HG03439 (cell line): ENCODE measurements around the gene CEP57.

ENCODE experiments used
- ATAC-seq: cut with Tn5 transposase; IDR thresholded peaks from one replicate; pipeline ENCODE4 v1.9.1; 2021; ENCODE audit warnings: mild to moderate bottlenecking, moderate library complexity; ENCODE audit not compliant: unreplicated experiment

The CEP57 gene

GRCh38 chr11:95790123-95790932, at the start of gene CEP57:
CEP57 (plus strand) TSS chr11:95790498; CDS start chr11:95790699, 201 bp downstream.
- peak; percentile 75 for ATAC-seq

DNA sequence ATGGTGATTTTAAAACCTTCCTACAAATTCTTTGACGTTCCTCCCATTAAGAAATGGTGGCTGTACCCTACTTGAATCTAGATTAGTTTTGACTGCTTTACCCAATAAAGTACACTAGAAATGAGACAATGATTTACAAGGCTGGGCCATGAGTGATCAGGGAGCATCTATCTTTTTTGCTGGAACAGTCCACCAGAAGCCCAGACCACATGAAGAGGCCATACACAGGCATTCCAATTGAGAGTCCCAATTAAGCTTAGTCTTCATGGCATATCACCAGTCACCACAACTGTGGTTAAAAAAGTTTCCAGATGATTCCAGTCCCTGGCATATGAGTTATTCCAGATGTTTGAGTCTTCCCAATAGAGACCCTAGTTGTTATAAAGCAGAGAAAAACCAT, 40.2 kb upstream of the CEP57 start:
- no peak for ATAC-seq

DNA sequence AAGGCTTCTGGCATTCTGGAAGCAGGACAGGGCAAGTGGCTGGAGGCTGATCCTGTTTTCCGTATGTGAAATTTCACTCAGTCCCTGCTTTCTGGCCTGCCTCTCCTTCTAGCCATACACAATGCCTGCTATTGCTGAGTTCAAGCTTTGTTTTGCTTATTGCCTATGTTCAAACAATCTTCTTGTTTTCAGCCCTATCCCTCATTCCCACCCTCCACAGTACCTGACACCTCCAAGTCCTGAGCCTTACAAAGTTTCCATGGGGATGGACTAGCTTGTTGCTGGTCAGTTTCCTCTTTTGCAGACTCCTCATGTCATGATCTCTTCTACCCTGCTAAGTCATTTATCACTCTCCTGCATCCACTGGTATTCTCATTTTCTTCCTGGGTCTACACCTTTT, 38.8 kb upstream of the CEP57 start:
- ATAC-seq, result no peak

DNA sequence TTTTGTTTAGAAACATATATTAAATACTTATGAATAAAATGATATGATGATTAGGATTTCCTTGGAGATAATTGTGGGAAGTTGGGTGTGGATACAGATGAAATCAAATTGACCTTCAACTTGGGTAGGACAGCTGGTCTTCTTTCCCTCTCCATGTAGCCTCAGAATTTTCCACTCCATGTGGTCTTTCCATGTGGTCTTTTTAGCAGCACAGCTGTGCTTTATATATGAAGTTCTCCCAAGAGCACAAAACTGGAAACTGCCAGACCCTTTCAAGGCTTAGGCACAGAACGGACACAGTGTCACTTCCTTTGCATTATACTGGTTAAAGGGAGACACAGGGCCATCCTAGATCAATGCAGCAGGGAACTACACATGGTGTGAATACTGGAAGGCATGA, 29.4 kb upstream of the CEP57 start:
- no peak for ATAC-seq

DNA sequence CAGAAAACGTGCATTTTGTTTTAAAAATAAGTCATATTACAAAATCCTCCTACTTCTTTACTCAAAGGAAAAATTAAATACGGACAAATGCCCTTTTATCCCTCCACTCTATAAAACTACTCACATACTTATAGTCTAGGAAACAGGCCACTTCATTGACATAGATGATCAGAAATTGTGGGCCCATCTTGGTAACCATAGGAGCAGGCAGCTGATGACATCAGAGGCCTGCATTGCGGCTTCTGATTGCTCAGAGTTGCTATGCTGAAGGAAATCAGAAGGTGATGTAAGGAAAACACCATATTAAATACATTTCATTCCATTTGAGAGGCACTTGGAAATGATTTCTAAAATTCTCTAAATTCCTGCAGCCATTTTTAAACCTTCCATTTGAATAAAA, 27.8 kb upstream of the CEP57 start:
- ATAC-seq, result no peak

DNA sequence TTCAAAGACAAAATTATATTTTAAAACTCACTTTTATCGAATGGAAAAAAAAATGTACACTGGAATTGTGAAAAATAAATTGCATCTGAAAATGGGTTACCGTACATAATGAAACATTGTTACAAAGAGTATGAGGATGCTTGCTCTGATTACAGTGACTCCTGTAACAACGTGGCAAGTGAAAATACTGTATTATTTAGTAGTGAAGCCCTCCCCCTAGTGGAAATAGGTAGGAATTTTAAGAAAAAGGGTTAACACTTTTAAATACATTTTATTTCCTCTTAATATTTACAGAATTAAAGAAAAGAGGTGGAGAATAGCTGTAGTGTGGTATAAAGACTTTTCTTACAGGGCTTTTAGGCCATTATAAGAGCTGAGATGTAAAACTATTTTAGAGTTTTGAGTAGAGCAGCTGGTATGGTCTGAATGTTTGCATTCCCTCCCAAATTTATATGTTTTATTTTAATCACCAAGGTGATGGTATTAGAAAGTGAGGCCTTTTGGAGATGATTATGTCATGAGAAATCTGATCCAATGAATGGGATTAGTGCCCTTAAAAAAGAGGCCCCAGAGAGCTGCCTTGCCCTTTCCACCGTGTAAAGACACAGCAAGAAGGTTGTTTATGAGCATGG, 25.9 kb upstream of the CEP57 start:
- ATAC-seq, result peak; percentile 65

GRCh38 chr11:95766701-95767100, 23.6 kb upstream of the CEP57 start:
- no peak for ATAC-seq

DNA sequence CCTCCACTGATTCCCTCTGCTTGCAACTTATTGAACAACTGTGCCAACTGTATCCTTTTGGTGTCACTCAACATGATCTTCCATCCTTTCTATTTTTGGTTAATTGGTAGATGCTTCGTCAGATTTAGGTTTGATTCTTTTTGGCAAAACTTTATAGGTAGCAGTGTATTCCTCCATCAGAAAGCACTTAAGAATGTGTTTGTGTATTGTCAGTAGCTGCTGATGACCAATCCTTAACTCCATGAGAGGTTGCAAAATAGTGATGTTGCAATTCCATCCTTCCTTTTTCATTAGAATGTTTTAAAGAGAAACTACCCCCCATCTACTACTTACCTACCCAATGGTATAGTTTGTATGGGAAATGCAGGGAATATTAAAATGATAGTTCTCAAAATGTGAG, 22.8 kb upstream of the CEP57 start:
- no peak for ATAC-seq

- no peak for ATAC-seq
These were observed 21.8 kb upstream of the CEP57 start for GRCh38 chr11:95768521-95768920.

DNA sequence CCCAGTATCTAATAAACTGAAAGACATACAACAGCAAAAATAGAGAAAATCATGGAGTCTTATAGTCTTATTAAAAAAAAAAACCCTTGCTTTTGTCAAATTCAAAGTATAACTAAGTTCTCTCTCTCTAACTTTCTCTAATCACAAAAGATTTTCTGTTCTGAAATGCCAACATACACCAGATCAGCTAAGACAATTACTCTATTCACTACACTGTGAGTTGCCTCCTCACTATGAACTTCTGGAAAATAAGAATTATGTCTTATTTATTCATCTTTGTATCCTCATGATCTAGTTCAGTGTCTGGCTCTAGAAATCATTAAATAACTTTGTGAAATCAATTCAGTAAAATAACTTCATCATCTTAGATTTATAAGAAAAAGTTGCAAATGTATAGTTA, 13.4 kb upstream of the CEP57 start:
- no peak for ATAC-seq

- no peak for ATAC-seq
These were observed 11.6 kb upstream of the CEP57 start for GRCh38 chr11:95778699-95779098.

GRCh38 chr11:95780544-95780943, 9.8 kb upstream of the CEP57 start:
- no peak for ATAC-seq

DNA sequence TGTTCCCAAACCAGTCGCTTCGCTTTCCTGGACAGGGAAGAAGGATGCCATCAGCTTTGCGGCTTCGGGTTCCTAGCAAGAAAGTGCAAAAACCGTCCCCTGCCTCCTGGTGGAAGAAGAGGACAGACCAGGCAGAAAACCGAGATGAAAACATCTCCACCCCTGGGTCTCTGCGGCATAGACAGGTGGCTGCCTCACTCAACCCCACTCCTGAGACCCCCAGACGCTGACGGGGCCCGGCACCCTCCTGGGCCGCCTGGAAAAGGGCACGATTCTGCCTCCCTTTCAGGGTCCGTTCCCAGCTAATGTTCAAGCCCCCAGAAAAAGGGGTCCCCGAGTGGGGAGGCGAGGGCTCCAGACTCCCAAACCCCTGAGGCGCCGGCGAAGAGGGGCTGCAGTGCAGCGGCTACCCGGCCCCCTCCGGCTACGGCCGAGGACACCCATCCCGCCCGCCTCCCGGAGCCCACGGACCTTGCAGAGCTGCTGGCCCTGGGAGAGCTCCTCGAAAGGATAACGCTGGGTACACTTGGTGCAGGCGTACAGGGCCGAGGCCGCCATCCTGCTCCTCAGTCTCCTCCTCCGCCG, 1.3 kb upstream of the CEP57 start:
- ATAC-seq, result peak; percentile 2

GRCh38 chr11:95789506-95790122, 684 bp upstream of the CEP57 start, which contains the start of gene FAM76B:
FAM76B (minus strand) TSS chr11:95789782; CDS start chr11:95789478, 304 bp downstream.
- peak; percentile 74 for ATAC-seq

DNA sequence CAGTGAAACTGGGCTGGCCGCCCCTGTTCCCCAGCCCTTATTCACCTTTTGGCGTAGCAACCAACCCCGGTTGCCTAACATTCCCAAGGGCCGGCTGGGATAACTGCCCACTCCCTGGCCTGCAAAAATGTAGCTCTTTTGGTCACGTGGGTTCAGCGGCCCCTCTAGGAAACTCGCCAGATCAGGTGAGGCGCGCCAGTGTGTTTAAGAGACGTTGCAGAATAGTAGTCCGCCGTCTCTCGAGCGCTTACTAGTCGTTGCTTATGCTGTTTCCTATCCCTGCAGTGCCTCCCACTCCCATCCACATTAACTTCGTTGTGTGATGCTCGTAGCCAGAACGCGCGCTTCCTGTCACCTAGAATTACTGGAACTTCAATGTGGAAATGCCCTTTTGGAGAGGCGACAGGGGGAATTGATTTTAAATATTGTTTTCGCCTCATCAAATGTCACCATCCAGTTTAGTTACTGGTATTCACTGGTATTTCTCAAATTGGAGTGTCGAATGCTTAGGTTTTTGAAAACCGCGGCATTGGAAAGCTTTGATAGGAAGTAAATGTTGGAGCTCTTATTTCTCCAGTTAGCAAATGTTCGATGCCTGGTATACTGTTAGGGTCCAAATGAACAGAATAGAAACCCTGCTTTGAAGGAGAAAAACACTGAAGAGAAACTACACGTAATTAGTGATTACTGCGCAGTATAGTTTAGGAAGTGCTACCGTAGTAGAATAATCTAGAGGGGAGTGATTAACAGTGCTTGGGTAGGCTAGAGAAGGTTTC, 823 bp downstream of the CEP57 start:
- ATAC-seq, result peak; percentile 13

- no peak for ATAC-seq
These were observed 1.4 kb downstream of the CEP57 start for GRCh38 chr11:95791709-95792033.

DNA sequence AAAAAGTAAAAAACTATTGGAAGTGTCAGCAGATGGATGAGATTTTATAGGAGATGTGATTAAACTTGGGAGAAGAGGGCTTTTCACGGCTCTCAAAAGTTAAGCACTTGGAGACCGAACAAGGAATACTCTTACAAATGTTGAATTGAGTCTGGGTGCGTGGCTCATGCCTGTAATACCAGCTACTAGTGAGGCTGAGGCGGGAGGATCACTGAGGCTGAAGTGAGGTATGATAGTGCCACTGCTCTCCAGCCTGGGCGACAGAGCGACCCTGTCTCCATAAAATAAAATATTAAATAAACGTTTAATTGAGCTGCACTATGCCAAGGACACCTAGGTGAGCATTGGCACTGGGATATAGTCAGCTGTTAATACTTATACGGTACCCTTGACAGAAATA, 1.9 kb downstream of the CEP57 start:
- ATAC-seq, result no peak

- no peak for ATAC-seq
These were observed 2.4 kb downstream of the CEP57 start for GRCh38 chr11:95792700-95793099.

- ATAC-seq, result no peak
These were observed 2.8 kb downstream of the CEP57 start for GRCh38 chr11:95793116-95793515.

DNA sequence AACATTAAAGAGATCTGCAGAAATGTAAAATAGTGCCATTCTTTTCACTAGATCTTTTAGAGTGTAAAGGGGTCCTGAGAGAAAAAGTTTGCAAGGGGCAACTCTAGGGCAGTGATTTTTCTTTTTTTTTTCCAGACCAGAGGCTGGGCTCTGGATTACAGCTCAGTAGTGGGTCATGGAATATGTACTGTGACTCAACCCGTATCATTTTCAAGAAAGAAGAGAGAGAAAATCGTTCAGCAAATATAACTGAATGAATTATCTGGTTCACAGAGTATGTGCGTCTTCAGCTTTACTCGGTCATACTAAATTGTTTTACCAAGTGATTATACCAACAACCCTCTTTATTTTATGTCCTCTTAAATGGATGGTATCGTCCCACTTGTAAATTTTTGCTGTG, 3.8 kb downstream of the CEP57 start:
- no peak for ATAC-seq
